ENCODE results near the gene LRRN2. TPM values are rescaled to one million over a fixed set of nuclear protein-coding genes. Genes with fewer than 3 reads are reported as not detected.

Gene LRRN2
- total and polyA plus RNA-seq, 11 donors: 0.65 to 4.2 (median 1.5) TPM

GRCh38 chr1:204714861-204715511, 29.4 kb upstream of the LRRN2 start:
- intact Hi-C loops (cut with DNase I): loop anchor here in 1 of 10 donors (5.0 kb wide), 1 partner anchor 53 kb away; no protein-coding TSS in a partner anchor
- 71 to 83% (median 78%) methylated on average over 12 of the region's 12 CpGs for WGBS, 4 donors
- ATAC-seq (no peak), DNase-seq (no peak)
- Histone ChIP-seq H3K27ac (no peak overlapping the region), H3K36me3 (no peaks in the 10 kb centered on the region), H3K27me3 (peaks cover 0 to 50% (median 19%) of the 10 kb centered on the region in 9 donors), H3K4me1 (peaks cover 0 to 13% (median 0%) of the 10 kb centered on the region in 12 donors), H3K9me3 (no peaks in the 10 kb centered on the region), H3K4me3 (no peak overlapping the region)
- TF ChIP-seq CTCF (IDR thresholded peaks at IDR 0.05) (no peak), POLR2A (IDR thresholded peaks at IDR 0.05) (no peak)

- WGBS, 4 donors: 76 to 88% (median 85%) methylated on average over 5 to 6 of the region's 6 CpGs
- H3K4me1 ChIP-seq: peaks cover 0 to 13% (median 0%) of the 10 kb centered on the region in 12 donors
- TF ChIP-seq POLR2A (IDR thresholded peaks at IDR 0.05) (no peak), CTCF (IDR thresholded peaks at IDR 0.05) (no peak)
- DNase-seq: no peak
- no peaks in the 10 kb centered on the region for H3K9me3 ChIP-seq
- H3K27me3 ChIP-seq: peaks cover 0 to 50% (median 19%) of the 10 kb centered on the region in 9 donors
- H3K27ac ChIP-seq: no peak overlapping the region
- no peaks in the 10 kb centered on the region for H3K36me3 ChIP-seq
- intact Hi-C loops (cut with DNase I): no loop called here
- H3K4me3 ChIP-seq: no peak overlapping the region
- no peak for ATAC-seq
Observed at GRCh38 chr1:204714194-204714860, 28.8 kb upstream of the LRRN2 start.

GRCh38 chr1:204713541-204713940, 28.0 kb upstream of the LRRN2 start:
- ATAC-seq (no peak), DNase-seq (no peak)
- Histone ChIP-seq H3K36me3 (no peaks in the 10 kb centered on the region), H3K9me3 (no peaks in the 10 kb centered on the region), H3K4me1 (peaks cover 0 to 13% (median 0%) of the 10 kb centered on the region in 12 donors), H3K27me3 (peaks cover 0 to 50% (median 19%) of the 10 kb centered on the region in 9 donors), H3K4me3 (no peak overlapping the region), H3K27ac (no peak overlapping the region)
- TF ChIP-seq CTCF (IDR thresholded peaks at IDR 0.05) (no peak), POLR2A (IDR thresholded peaks at IDR 0.05) (no peak)
- intact Hi-C loops (cut with DNase I): no loop called here
- 52 to 71% (median 65%) methylated on average over 5 of the region's 5 CpGs for WGBS, 4 donors

- peaks cover 0 to 54% (median 19%) of the 10 kb centered on the region in 9 donors for H3K27me3 ChIP-seq
- 73 to 81% (median 77%) methylated on average over 4 of the region's 4 CpGs for whole genome bisulfite sequencing, 4 donors
- ATAC-seq (no peak), DNase-seq (no peak)
- H3K4me3 ChIP-seq: no peak overlapping the region
- H3K4me1 ChIP-seq: peaks cover 0 to 13% (median 0%) of the 10 kb centered on the region in 12 donors
- H3K36me3 ChIP-seq: no peaks in the 10 kb centered on the region
- H3K27ac ChIP-seq: no peak overlapping the region
- TF ChIP-seq CTCF (IDR thresholded peaks at IDR 0.05): no peak
- no peak for TF ChIP-seq POLR2A (IDR thresholded peaks at IDR 0.05)
- no peaks in the 10 kb centered on the region for H3K9me3 ChIP-seq
- intact Hi-C loops (cut with DNase I): no loop called here
Observed at GRCh38 chr1:204712708-204713430, 27.3 kb upstream of the LRRN2 start.
